ENCODE measurements around the gene GPS2. TPM values are rescaled to one million over a fixed set of nuclear protein-coding genes. Genes with fewer than 3 reads are reported as not detected.
A peak's percentile ranks its signal among the peaks of the same experiment; 100 is the strongest.

GPS2 gene
- total RNA-seq, 1 experiment from 2014 or later, result 116 TPM

DNA sequence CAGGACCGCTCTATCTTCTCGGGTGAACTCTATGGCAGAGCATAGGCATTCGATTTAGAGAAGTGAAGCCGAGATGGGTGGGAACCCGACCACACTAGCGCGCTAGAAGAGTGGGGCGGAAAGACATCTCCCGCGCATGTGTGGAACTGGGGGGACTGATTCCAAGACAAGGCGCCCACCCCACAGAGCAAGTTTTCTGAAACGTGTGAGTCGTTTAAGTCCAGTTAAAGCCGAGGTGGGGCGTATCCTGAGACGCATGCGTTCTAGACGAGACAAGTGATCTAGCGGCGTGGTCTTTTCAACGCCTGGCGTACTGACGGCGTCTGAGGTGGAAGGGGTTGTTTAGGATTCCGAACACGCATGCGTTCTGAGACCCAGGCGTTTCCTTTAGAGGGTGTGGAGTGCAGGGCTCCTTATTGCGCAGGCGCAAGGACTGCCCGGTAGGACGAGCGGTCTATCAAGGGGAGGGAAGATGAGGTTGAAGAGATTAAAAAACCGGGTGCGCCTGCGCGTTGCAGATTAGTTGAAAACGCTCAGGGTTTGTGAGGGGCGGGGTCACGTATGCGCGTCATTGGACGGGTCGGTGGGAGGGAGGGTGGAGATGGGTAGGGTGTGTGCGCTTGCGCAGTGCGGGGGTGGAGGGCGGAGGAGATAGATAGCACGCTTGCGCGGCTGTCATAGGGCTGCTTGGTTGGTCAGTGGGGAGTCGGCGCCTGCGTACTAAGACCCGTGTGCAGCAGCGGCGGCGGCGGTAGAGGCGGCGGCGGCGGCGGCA lies 8.1 kb downstream of the GPS2 start, which contains the start of gene EIF5A:
Gene EIF5A, plus strand, starts transcription at position 718 of the 775 bp plus-strand sequence. CDS start 2,008 bp downstream, outside the sequence.
- CTCF ChIA-PET, result no interaction called here
- DNase-seq (ENCODE audit: low spot score), result peak; percentile 100
- H3K27me3 ChIP-seq (replicated peaks; ENCODE audit: insufficient read depth, low read depth, low read length, poor library complexity), result no peaks in the 10 kb centered on the region
- no peaks in the 10 kb centered on the region for H3K9me3 ChIP-seq (ENCODE audit: low read depth, low read length, poor library complexity, severe bottlenecking)
- no peak for TF ChIP-seq EZH2 (IDR thresholded peaks at IDR 0.05; ENCODE audit: borderline replicate concordance, low read depth, low read length, poor library complexity, severe bottlenecking)
- TF ChIP-seq, protein P1, sequence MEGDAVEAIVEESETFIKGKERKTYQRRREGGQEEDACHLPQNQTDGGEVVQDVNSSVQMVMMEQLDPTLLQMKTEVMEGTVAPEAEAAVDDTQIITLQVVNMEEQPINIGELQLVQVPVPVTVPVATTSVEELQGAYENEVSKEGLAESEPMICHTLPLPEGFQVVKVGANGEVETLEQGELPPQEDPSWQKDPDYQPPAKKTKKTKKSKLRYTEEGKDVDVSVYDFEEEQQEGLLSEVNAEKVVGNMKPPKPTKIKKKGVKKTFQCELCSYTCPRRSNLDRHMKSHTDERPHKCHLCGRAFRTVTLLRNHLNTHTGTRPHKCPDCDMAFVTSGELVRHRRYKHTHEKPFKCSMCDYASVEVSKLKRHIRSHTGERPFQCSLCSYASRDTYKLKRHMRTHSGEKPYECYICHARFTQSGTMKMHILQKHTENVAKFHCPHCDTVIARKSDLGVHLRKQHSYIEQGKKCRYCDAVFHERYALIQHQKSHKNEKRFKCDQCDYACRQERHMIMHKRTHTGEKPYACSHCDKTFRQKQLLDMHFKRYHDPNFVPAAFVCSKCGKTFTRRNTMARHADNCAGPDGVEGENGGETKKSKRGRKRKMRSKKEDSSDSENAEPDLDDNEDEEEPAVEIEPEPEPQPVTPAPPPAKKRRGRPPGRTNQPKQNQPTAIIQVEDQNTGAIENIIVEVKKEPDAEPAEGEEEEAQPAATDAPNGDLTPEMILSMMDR (conservative IDR thresholded peaks at IDR 0.05; ENCODE audit: low read depth, low read length), result no peak
- intact Hi-C loops (cut with micrococcal nuclease; ENCODE audit: unreplicated experiment), result loop anchor here (5.0 kb wide), 1 partner anchor 55 kb away; the partner anchor contains the start of genes CTDNEP1 and ELP5
- peak within 1 kb of the TSS; percentile 94 for H3K4me3 ChIP-seq (ENCODE audit: low read depth, low read length, poor library complexity, severe bottlenecking)
- H3K27ac ChIP-seq (ENCODE audit: low read depth, low read length, poor library complexity, severe bottlenecking), result peak within 1 kb of the TSS; percentile 99
- H3K36me3 ChIP-seq (ENCODE audit: insufficient read depth, low read length, poor library complexity, severe bottlenecking), result peaks cover 28% of the 10 kb centered on the region
- POLR2A ChIA-PET (ENCODE audit: low non-redundant PET), result interaction anchor here (0.6 kb wide), 1 partner anchor 379 kb away, joined by 4 read pairs; no protein-coding TSS in a partner anchor
- peaks cover 19% of the 10 kb centered on the region for H3K4me1 ChIP-seq (ENCODE audit: insufficient read depth, low read length, poor library complexity, severe bottlenecking)
- BruUV-seq (replicated peaks), result no TSS peak

GRCh38 chr17:7304179-7304578 lies 11.0 kb downstream of the GPS2 start:
- ChIA-PET CTCF (no interaction called here), POLR2A (ENCODE audit: low non-redundant PET) (interaction anchor here (0.7 kb wide), 1 partner anchor 61 kb away, joined by 10 read pairs; no protein-coding TSS in a partner anchor)
- TF ChIP-seq, protein P1 (conservative IDR thresholded peaks at IDR 0.05; ENCODE audit: low read depth, low read length), result no peak
- no peak for TF ChIP-seq EZH2 (IDR thresholded peaks at IDR 0.05; ENCODE audit: borderline replicate concordance, low read depth, low read length, poor library complexity, severe bottlenecking)
- Histone ChIP-seq H3K36me3 (ENCODE audit: insufficient read depth, low read length, poor library complexity, severe bottlenecking) (peaks cover under 1% of the 10 kb centered on the region), H3K27ac (ENCODE audit: low read depth, low read length, poor library complexity, severe bottlenecking) (no peak overlapping the region), H3K4me3 (ENCODE audit: low read depth, low read length, poor library complexity, severe bottlenecking) (no peak overlapping the region), H3K27me3 (replicated peaks; ENCODE audit: insufficient read depth, low read depth, low read length, poor library complexity) (no peaks in the 10 kb centered on the region), H3K9me3 (ENCODE audit: low read depth, low read length, poor library complexity, severe bottlenecking) (no peaks in the 10 kb centered on the region), H3K4me1 (ENCODE audit: insufficient read depth, low read length, poor library complexity, severe bottlenecking) (peaks cover 3% of the 10 kb centered on the region)
- no TSS peak for BruUV-seq (replicated peaks)
- no peak for DNase-seq (ENCODE audit: low spot score)
- intact Hi-C loops (cut with micrococcal nuclease; ENCODE audit: unreplicated experiment), result no loop called here

- CTCF ChIA-PET, result interaction anchor here (0.8 to 2.0 kb wide), 8 partner anchors 12 to 250 kb away, joined by 3 to 30 read pairs (median 6); partner anchors contain the start of genes DVL2, NEURL4 and SLC2A4
- DNase-seq (ENCODE audit: low spot score), result peak; percentile 85
- TF ChIP-seq EZH2 (IDR thresholded peaks at IDR 0.05; ENCODE audit: borderline replicate concordance, low read depth, low read length, poor library complexity, severe bottlenecking), result no peak
- TF ChIP-seq, protein P1 (conservative IDR thresholded peaks at IDR 0.05; ENCODE audit: low read depth, low read length), result peak; percentile 94
- Histone ChIP-seq H3K27ac (ENCODE audit: low read depth, low read length, poor library complexity, severe bottlenecking) (no peak overlapping the region), H3K4me3 (ENCODE audit: low read depth, low read length, poor library complexity, severe bottlenecking) (peak overlapping the region; percentile 24), H3K36me3 (ENCODE audit: insufficient read depth, low read length, poor library complexity, severe bottlenecking) (no peaks in the 10 kb centered on the region), H3K9me3 (ENCODE audit: low read depth, low read length, poor library complexity, severe bottlenecking) (no peaks in the 10 kb centered on the region), H3K4me1 (ENCODE audit: insufficient read depth, low read length, poor library complexity, severe bottlenecking) (peaks cover 22% of the 10 kb centered on the region), H3K27me3 (replicated peaks; ENCODE audit: insufficient read depth, low read depth, low read length, poor library complexity) (no peaks in the 10 kb centered on the region)
- BruUV-seq (replicated peaks), result no TSS peak
- intact Hi-C loops (cut with micrococcal nuclease; ENCODE audit: unreplicated experiment), result loop anchor here (1.0 to 5.0 kb wide), 3 partner anchors 15 to 250 kb away; partner anchors contain the start of gene SLC2A4
- POLR2A ChIA-PET (ENCODE audit: low non-redundant PET), result interaction anchor here (0.6 kb wide), 2 partner anchors 158 to 184 kb away, joined by 3 to 4 read pairs; no protein-coding TSS in a partner anchor
Observed at GRCh38 chr17:7296189-7296861, 18.8 kb downstream of the GPS2 start.

Measured in A673 (cell line).